Hepatocyte (in vitro differentiated cells): ENCODE data around the gene S100A5. TPM values are rescaled to one million over a fixed set of nuclear protein-coding genes. Genes with fewer than 3 reads are reported as not detected.

Experiments
- DNase-seq: peaks from one replicate; pipeline ENCODE4 v3.0.0-alpha.2; 2016; ENCODE audit warnings: low spot score
- H2AFZ ChIP-seq: fragments of 200-600 bp; sonication (generic); 2 replicates; pipeline ENCODE4 v1.6.0; 2016; ENCODE audit warnings: antibody characterized with exemption, mild to moderate bottlenecking
- H3K27ac ChIP-seq: fragments of 200-600 bp; sonication (generic); 2 replicates; pipeline ENCODE4 v1.5.1; 2016; ENCODE audit warnings: mild to moderate bottlenecking
- H3K27me3 ChIP-seq: fragments of 200-600 bp; sonication (generic); 2 replicates; pipeline ENCODE4 v1.6.1; 2016
- H3K36me3 ChIP-seq: fragments of 200-600 bp; sonication (generic); replicated peaks from 2 replicates; pipeline ENCODE4 v1.5.1; 2016; ENCODE audit warnings: low read depth; ENCODE audit not compliant: insufficient read depth
- H3K4me1 ChIP-seq: fragments of 200-600 bp; sonication (generic); 2 replicates; pipeline ENCODE4 v1.5.1; 2016; ENCODE audit warnings: mild to moderate bottlenecking, moderate library complexity; ENCODE audit not compliant: insufficient read depth
- H3K4me2 ChIP-seq: fragments of 200-600 bp; sonication (generic); 2 replicates; pipeline ENCODE4 v1.6.0; 2016
- H3K4me3 ChIP-seq: fragments of 200-600 bp; sonication (generic); 2 replicates; pipeline ENCODE4 v1.5.1; 2016; ENCODE audit warnings: mild to moderate bottlenecking
- H3K79me2 ChIP-seq: fragments of 200-600 bp; sonication (generic); 2 replicates; pipeline ENCODE4 v1.6.0; 2017; ENCODE audit warnings: mild to moderate bottlenecking
- H3K9me2 ChIP-seq: fragments of 200-600 bp; sonication (generic); replicated peaks from 2 replicates; pipeline ENCODE4 v1.6.0; 2017; ENCODE audit warnings: mild to moderate bottlenecking; ENCODE audit not compliant: insufficient read depth
- H3K9me3 ChIP-seq: fragments of 200-600 bp; sonication (generic); 2 replicates; pipeline ENCODE4 v1.5.1; 2016; ENCODE audit warnings: low read depth, mild to moderate bottlenecking
- H4K20me1 ChIP-seq: fragments of 200-600 bp; sonication (generic); 2 replicates; pipeline ENCODE4 v1.6.0; 2016; ENCODE audit warnings: mild to moderate bottlenecking; ENCODE audit not compliant: insufficient read depth, poor library complexity, severe bottlenecking
- CTCF ChIP-seq: fragments of 200-600 bp; sonication (generic); IDR thresholded peaks from 2 replicates; pipeline ENCODE4 v1.5.1; 2016; ENCODE audit warnings: antibody characterized with exemption, mild to moderate bottlenecking; ENCODE audit not compliant: poor library complexity
- EZH2 ChIP-seq: fragments of 200-600 bp; sonication (generic); IDR thresholded peaks from 2 replicates; pipeline ENCODE4 v1.6.1; 2016; ENCODE audit warnings: antibody characterized with exemption, mild to moderate bottlenecking, borderline replicate concordance
- EZH2phosphoT487 ChIP-seq: fragments of 200-600 bp; sonication (generic); IDR thresholded peaks from one replicate; pipeline ENCODE4 v1.6.1; 2018; ENCODE audit warnings: antibody characterized with exemption, mild to moderate bottlenecking, low read depth, moderate library complexity; ENCODE audit not compliant: unreplicated experiment, severe bottlenecking
- WGBS: methylation state at CpG from one replicate; pipeline ENCODE4 v1.1.6; 2016; ENCODE audit warnings: low lambda C conversion rate; ENCODE audit errors: missing lambda C conversion rate; 5-methylcytosine and 5-hydroxymethylcytosine counted together
- polyA plus RNA-seq: library from polyadenylated mRNA; unstranded; fragments of >200 nt; fragmentation: Nextera tagmentation; extraction: Ambion mirVana; gene quantifications from 2 replicates; pipeline ENCODE4 v1.2.1, GENCODE V29; 2016
- total RNA-seq: library from RNA; depleted of rRNA; stranded (reverse); fragments of >200 nt; gene quantifications from 2 replicates; pipeline ENCODE4 v1.2.3, GENCODE V29; 2014

The S100A5 gene
- total and polyA plus RNA-seq, 2 experiments from 2014 or later, result 0.54 TPM; not detected in 1

- WGBS, result 62% methylated on average over 6 of the region's 6 CpGs
- Histone ChIP-seq H3K79me2 (no peaks in the 10 kb centered on the region), H3K27ac (no peak overlapping the region), H3K4me2 (no peak overlapping the region), H3K36me3 (no peaks in the 10 kb centered on the region), H3K4me1 (peaks cover 3% of the 10 kb centered on the region), H3K4me3 (no peak overlapping the region), H3K9me3 (no peaks in the 10 kb centered on the region), H3K27me3 (no peaks in the 10 kb centered on the region), H2AFZ (no peak overlapping the region), H3K9me2 (no peaks in the 10 kb centered on the region), H4K20me1 (no peaks in the 10 kb centered on the region)
- no peak for TF ChIP-seq CTCF
- TF ChIP-seq EZH2phosphoT487, result no peak
- TF ChIP-seq EZH2, result no peak
- DNase-seq, result no peak
Observed at GRCh38 chr1:153493343-153493960, 47.3 kb downstream of the S100A5 start.

DNA sequence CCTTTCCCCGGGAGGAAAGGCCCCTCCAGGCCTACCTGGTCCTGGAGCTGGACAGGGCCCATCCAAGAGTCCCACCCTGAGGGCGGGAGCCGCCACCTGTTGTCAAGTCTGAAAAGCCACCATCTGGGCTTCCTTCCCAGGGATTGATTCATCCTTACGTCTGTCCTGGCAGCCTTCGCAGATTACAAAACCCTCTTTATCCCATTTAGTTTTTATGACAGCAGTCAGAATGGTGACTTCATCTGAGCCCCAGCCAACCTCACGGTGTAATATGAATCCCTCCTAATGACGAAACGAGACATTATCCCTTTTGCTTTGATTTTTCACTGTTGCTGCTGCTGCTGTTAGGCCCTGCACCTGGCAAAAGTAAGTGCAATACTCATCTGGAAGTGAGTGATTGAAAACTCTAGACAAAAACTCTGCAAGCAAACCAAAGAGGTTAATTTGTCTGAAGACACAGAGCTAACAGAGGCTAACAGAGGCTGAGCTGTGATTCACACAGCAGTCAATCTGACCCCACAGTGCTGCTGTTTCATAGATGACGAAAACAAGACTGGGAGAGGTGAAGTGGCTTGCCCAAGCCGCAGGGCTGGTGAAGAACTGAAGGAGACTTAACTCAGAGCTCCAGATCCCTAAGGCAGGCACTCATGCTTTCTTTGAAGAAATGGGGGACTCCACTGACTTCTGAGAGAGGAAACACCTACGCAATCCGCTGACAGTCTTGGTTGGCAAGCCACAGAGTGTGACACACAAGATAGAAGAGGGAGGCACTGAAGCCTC is 50.3 kb downstream of the S100A5 start:
- Histone ChIP-seq H3K4me1 (peaks cover 3% of the 10 kb centered on the region), H2AFZ (no peak overlapping the region), H3K4me2 (no peak overlapping the region), H3K9me3 (no peaks in the 10 kb centered on the region), H3K27me3 (no peaks in the 10 kb centered on the region), H3K36me3 (no peaks in the 10 kb centered on the region), H4K20me1 (no peaks in the 10 kb centered on the region), H3K9me2 (no peaks in the 10 kb centered on the region), H3K79me2 (no peaks in the 10 kb centered on the region), H3K4me3 (no peak overlapping the region), H3K27ac (peak overlapping the region; percentile 44)
- TF ChIP-seq CTCF (no peak), EZH2 (no peak), EZH2phosphoT487 (no peak)
- 57% methylated on average over 12 of the region's 12 CpGs for WGBS
- DNase-seq, result peak; percentile 55

GRCh38 chr1:153488731-153489130 is 52.0 kb downstream of the S100A5 start:
- Histone ChIP-seq H2AFZ (no peak overlapping the region), H3K9me3 (no peaks in the 10 kb centered on the region), H3K79me2 (no peaks in the 10 kb centered on the region), H3K27me3 (no peaks in the 10 kb centered on the region), H3K4me1 (peaks cover 3% of the 10 kb centered on the region), H3K4me3 (no peak overlapping the region), H3K4me2 (no peak overlapping the region), H3K27ac (no peak overlapping the region), H4K20me1 (no peaks in the 10 kb centered on the region), H3K9me2 (no peaks in the 10 kb centered on the region), H3K36me3 (no peaks in the 10 kb centered on the region)
- TF ChIP-seq CTCF, result no peak
- TF ChIP-seq EZH2, result no peak
- TF ChIP-seq EZH2phosphoT487, result no peak
- 55% methylated on average over 4 of the region's 4 CpGs for WGBS
- DNase-seq, result no peak
